GM12878 (cell line): ENCODE data around the gene MTRFR. TPM values are rescaled to one million over a fixed set of nuclear protein-coding genes. Genes with fewer than 3 reads are reported as not detected.

Experiments used
- ATAC-seq: fragments of 200-7000 bp; cut with Tn5 transposase; 3 replicates; pipeline ENCODE4 v1.9.1; 2020; ENCODE audit warnings: mild to moderate bottlenecking, moderate library complexity
- BruUV-seq: library from RNA; stranded (reverse); fragments of 400-500 nt; replicated peaks from 2 replicates; lab custom pipeline; 2021; lab: Mats Ljungman, UMichigan
- CTCF ChIA-PET: fragments of 300-600 bp; sonication (Branson Sonifier 250); formaldehyde crosslinking; extraction: SDS; loops from one replicate; lab custom pipeline; 2021; ENCODE audit warnings: inconsistent platforms; lab: Yijun Ruan, JAX
- POLR2A ChIA-PET: fragments of 350-600 bp; formaldehyde crosslinking; extraction: SDS; loops from one replicate; lab custom pipeline; 2021; ENCODE audit warnings: inconsistent platforms; lab: Charles Lee
- RAD21 ChIA-PET: fragments of 300-600 bp; sonication (Branson Sonifier 250); formaldehyde crosslinking; loops from one replicate; lab custom pipeline; 2023; ENCODE audit warnings: antibody characterized with exemption; ENCODE audit not compliant: unreplicated experiment; lab: Charles Lee
- SMC1A ChIA-PET: fragments of 300-600 bp; sonication (Branson Sonifier 250); formaldehyde crosslinking; loops from one replicate; lab custom pipeline; 2023; ENCODE audit not compliant: unreplicated experiment, uncharacterized antibody; lab: Charles Lee
- DNase-seq: peaks from one replicate; pipeline ENCODE4 v3.0.0-alpha.2; 2011; ENCODE audit warnings: low read depth, low spot score
- FAIRE-seq: peaks from 3 replicates; lab custom pipeline; 2011; peaks lifted over from hg19 to GRCh38; lab: Jason Lieb, UNC
- H2AFZ ChIP-seq: 2 replicates; pipeline ENCODE4 v1.6.0; 2011; ENCODE audit warnings: low read depth, low read length, control low read depth; ENCODE audit not compliant: control insufficient read depth
- H3K27ac ChIP-seq: 2 replicates; pipeline ENCODE4 v1.5.1; 2011; ENCODE audit warnings: control low read depth; ENCODE audit not compliant: control insufficient read depth, insufficient read depth
- H3K27me3 ChIP-seq, 2 experiments: replicated peaks in 1 of 2; 2 replicates each; pipeline versions ENCODE4 v1.6.0 to v1.6.1; 2011; ENCODE audit warnings: low read length in 1 of 2; ENCODE audit not compliant: control insufficient read depth in 2 of 2, insufficient read depth in 2 of 2
- H3K36me3 ChIP-seq, 2 experiments: 2 replicates each; pipeline ENCODE4 v1.5.1; 2011; ENCODE audit warnings: low read length in 1 of 2; ENCODE audit not compliant: control insufficient read depth in 2 of 2, insufficient read depth in 2 of 2
- H3K4me1 ChIP-seq: 2 replicates; pipeline ENCODE4 v1.6.1; 2011; ENCODE audit warnings: mild to moderate bottlenecking, low read length, moderate library complexity, mixed read lengths; ENCODE audit not compliant: control insufficient read depth, insufficient read depth
- H3K4me2 ChIP-seq: 2 replicates; pipeline ENCODE4 v1.6.0; 2011; ENCODE audit warnings: control low read depth; ENCODE audit not compliant: control insufficient read depth, insufficient read depth
- H3K4me3 ChIP-seq: fragments of 200-600 bp; sonication (generic); 2 replicates; pipeline ENCODE4 v1.5.1; 2016
- H3K79me2 ChIP-seq: 2 replicates; pipeline ENCODE4 v1.6.0; 2011; ENCODE audit warnings: low read length; ENCODE audit not compliant: control insufficient read depth, insufficient read depth
- H3K9ac ChIP-seq: 2 replicates; pipeline ENCODE4 v1.8.0; 2011; ENCODE audit warnings: low read length, control low read depth, mixed read lengths; ENCODE audit not compliant: control insufficient read depth, insufficient read depth
- H3K9me3 ChIP-seq: replicated peaks from 3 replicates; pipeline ENCODE4 v1.5.1; 2011; ENCODE audit warnings: mild to moderate bottlenecking, low read length; ENCODE audit not compliant: control insufficient read depth, insufficient read depth
- H4K20me1 ChIP-seq: 2 replicates; pipeline ENCODE4 v1.6.0; 2011; ENCODE audit not compliant: control insufficient read depth, insufficient read depth
- BMI1 ChIP-seq: fragments of 450-650 bp; IDR thresholded peaks from 2 replicates; pipeline ENCODE4 v1.6.1; 2016; ENCODE audit warnings: mild to moderate bottlenecking, moderate library complexity, borderline replicate concordance
- CREM ChIP-seq: IDR thresholded peaks from 2 replicates; pipeline ENCODE4 v1.6.1; 2014; ENCODE audit warnings: antibody characterized with exemption, low read depth
- NFYB ChIP-seq: IDR thresholded peaks from 2 replicates; pipeline ENCODE4 v1.6.1; 2011; ENCODE audit warnings: low read depth, mild to moderate bottlenecking, low read length, improper control_type of control experiment, moderate library complexity; ENCODE audit not compliant: insufficient read depth
- RELA ChIP-seq: fragments of 450-650 bp; IDR thresholded peaks from 2 replicates; pipeline ENCODE4 v1.8.0; 2014; ENCODE audit warnings: borderline replicate concordance; ENCODE audit not compliant: partially characterized antibody
- ZBTB4 ChIP-seq: fragments of 450-650 bp; formaldehyde crosslinking; IDR thresholded peaks from 2 replicates; pipeline ENCODE4 v1.4.0; 2022; ENCODE audit warnings: mild to moderate bottlenecking, moderate library complexity
- ZNF384 ChIP-seq: IDR thresholded peaks from 2 replicates; pipeline ENCODE4 v1.6.1; 2012; ENCODE audit warnings: low read depth, mild to moderate bottlenecking, low read length, improper control_type of control experiment, borderline replicate concordance
- ZSCAN29 ChIP-seq: fragments of 450-650 bp; IDR thresholded peaks from 2 replicates; pipeline ENCODE4 v1.6.1; 2017; ENCODE audit warnings: mild to moderate bottlenecking, moderate library complexity
- WGBS: methylation state at CpG from one replicate; pipeline ENCODE4 v1.1.6; 2016; ENCODE audit warnings: low lambda C conversion rate; ENCODE audit not compliant: insufficient replicate concordance, insufficient coverage; ENCODE audit errors: missing lambda C conversion rate; 5-methylcytosine and 5-hydroxymethylcytosine counted together
- in situ Hi-C: fragments of 300-500 bp; cut with MboI; formaldehyde crosslinking; loops from 9 replicates; pipeline ENCODE4 v1.14.3; 2018; ENCODE audit warnings: mixed read lengths
- intact Hi-C: fragments of 100-400 bp; cut with micrococcal nuclease; formaldehyde crosslinking; loops from one replicate; pipeline ENCODE4 v1.14.2; 2022; ENCODE audit not compliant: unreplicated experiment
- polyA plus RNA-seq, 11 experiments: library from polyadenylated mRNA; depleted of rRNA in 4 of 11; unstranded in 6 of 11; stranded (reverse) in 5 of 11; fragments of >200 nt; fragmentation: Nextera tagmentation in 4 of 11; fragmentation: Illumina TruSeq in 1 of 11; extraction: Ambion mirVana in 4 of 11; extraction: Trizol in 1 of 11; gene quantifications; 1 replicate in 1 of 11; 2 replicates in 10 of 11; pipeline versions ENCODE4 v1.2.1 to v1.2.3, GENCODE V29; 2011 to 2016; ENCODE audit warnings: inconsistent platforms in 2 of 11, missing spikeins in 2 of 11, low read depth in 1 of 11
- total RNA-seq, 4 experiments: library from RNA; depleted of rRNA in 3 of 4; stranded (reverse); fragments of >200 nt in 3 of 4; fragmentation: Illumina TruSeq in 1 of 4; extraction: Trizol in 1 of 4; gene quantifications; 2 replicates each; pipeline versions ENCODE4 v1.2.1 to v1.2.3, GENCODE V29; 2013 to 2021
- TF ChIP-seq, protein P1 (sequence below): fragments of 450-650 bp; IDR thresholded peaks from 2 replicates; pipeline ENCODE4 v1.6.1; 2017; ENCODE audit warnings: mild to moderate bottlenecking, moderate library complexity
- TF ChIP-seq, protein P2 (sequence below): fragments of 450-650 bp; formaldehyde crosslinking; IDR thresholded peaks from 2 replicates; pipeline ENCODE4 v1.4.0; 2020; ENCODE audit warnings: mild to moderate bottlenecking, moderate library complexity
- TF ChIP-seq, protein P3 (sequence below): IDR thresholded peaks from 2 replicates; pipeline ENCODE4 v1.6.1; 2012; ENCODE audit warnings: low read length, inconsistent platforms

MTRFR gene
- total and polyA plus RNA-seq, 10 of the 15 experiments (the other 5 are each of a cell fraction or from before 2014, with no cell fraction given) = 12.2 to 33.4 (median 24.8) TPM

DNA sequence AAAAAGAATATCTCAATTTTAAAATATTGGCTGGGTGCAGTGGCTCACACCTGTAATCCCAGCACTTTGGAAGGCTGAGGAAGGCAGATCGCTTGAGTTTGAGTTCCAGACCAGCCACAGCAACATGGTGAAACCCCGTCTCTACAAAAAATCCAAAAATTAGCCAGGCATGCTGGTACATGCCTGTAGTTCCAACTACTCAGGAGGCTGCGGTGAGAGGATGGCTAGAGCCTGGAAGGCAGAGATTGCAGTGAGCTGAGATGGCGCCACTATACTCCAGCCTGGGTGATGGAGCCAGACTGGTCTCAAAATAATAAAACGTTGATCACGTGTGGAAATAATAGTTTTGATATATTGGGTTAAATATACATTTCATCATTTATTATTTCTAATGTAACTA lies 5.7 kb downstream of the MTRFR start:
- H2AFZ ChIP-seq = no peak overlapping the region
- no peaks in the 10 kb centered on the region for H3K27me3 ChIP-seq
- RAD21 ChIA-PET = interaction anchor here (0.9 to 4.5 kb wide), 10 partner anchors 10 to 380 kb away, joined by 3 to 50 read pairs (median 4); partner anchors contain the start of genes ARL6IP4 and OGFOD2
- BruUV-seq = no TSS peak
- no peaks in the 10 kb centered on the region for H4K20me1 ChIP-seq
- intact Hi-C loops (loop anchor here (1.0 to 10.0 kb wide), 3 partner anchors 196 to 364 kb away; partner anchors contain the start of gene OGFOD2), in situ Hi-C loops (loop anchor here (25.0 kb wide), 1 partner anchor 377 kb away; no protein-coding TSS in a partner anchor)
- POLR2A ChIA-PET = interaction anchor here (1.3 to 1.7 kb wide), 2 partner anchors 12 to 198 kb away, joined by 3 to 6 read pairs; no protein-coding TSS in a partner anchor
- H3K27ac ChIP-seq = no peak overlapping the region
- SMC1A ChIA-PET = interaction anchor here (0.7 to 4.5 kb wide), 17 partner anchors 8 to 378 kb away, joined by 3 to 24 read pairs (median 5); no protein-coding TSS in a partner anchor
- no peak overlapping the region; the same call in 1 of the 2 replicates for H3K4me3 ChIP-seq
- no peak for FAIRE-seq
- peaks cover 56% of the 10 kb centered on the region for H3K79me2 ChIP-seq
- no peaks in the 10 kb centered on the region for H3K9me3 ChIP-seq
- no peak overlapping the region for H3K9ac ChIP-seq
- H3K36me3 ChIP-seq = peaks cover 0 to 6% of the 10 kb centered on the region in 2 experiments; a peak in 2 of 4 replicates
- 95% methylated on average over 6 of the region's 6 CpGs for WGBS
- DNase-seq = no peak
- CTCF ChIA-PET = interaction anchor here (0.9 to 5.1 kb wide), 23 partner anchors 9 to 422 kb away, joined by 3 to 72 read pairs (median 6); partner anchors contain the start of genes ARL6IP4 and OGFOD2
- no peak for ATAC-seq
- peaks cover 39% of the 10 kb centered on the region for H3K4me1 ChIP-seq
- H3K4me2 ChIP-seq = 0 out of 2 replicates have a peak overlapping the region, but pooled peaks have one; percentile 90
- TF ChIP-seq, protein P1, sequence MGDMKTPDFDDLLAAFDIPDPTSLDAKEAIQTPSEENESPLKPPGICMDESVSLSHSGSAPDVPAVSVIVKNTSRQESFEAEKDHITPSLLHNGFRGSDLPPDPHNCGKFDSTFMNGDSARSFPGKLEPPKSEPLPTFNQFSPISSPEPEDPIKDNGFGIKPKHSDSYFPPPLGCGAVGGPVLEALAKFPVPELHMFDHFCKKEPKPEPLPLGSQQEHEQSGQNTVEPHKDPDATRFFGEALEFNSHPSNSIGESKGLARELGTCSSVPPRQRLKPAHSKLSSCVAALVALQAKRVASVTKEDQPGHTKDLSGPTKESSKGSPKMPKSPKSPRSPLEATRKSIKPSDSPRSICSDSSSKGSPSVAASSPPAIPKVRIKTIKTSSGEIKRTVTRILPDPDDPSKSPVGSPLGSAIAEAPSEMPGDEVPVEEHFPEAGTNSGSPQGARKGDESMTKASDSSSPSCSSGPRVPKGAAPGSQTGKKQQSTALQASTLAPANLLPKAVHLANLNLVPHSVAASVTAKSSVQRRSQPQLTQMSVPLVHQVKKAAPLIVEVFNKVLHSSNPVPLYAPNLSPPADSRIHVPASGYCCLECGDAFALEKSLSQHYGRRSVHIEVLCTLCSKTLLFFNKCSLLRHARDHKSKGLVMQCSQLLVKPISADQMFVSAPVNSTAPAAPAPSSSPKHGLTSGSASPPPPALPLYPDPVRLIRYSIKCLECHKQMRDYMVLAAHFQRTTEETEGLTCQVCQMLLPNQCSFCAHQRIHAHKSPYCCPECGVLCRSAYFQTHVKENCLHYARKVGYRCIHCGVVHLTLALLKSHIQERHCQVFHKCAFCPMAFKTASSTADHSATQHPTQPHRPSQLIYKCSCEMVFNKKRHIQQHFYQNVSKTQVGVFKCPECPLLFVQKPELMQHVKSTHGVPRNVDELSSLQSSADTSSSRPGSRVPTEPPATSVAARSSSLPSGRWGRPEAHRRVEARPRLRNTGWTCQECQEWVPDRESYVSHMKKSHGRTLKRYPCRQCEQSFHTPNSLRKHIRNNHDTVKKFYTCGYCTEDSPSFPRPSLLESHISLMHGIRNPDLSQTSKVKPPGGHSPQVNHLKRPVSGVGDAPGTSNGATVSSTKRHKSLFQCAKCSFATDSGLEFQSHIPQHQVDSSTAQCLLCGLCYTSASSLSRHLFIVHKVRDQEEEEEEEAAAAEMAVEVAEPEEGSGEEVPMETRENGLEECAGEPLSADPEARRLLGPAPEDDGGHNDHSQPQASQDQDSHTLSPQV = no peak
- TF ChIP-seq ZSCAN29 (no peak), ZBTB4 (CRISPR knock-in tag) (no peak), BMI1 (no peak), CREM (no peak), ZNF384 (no peak), NFYB (no peak), RELA (no peak)
- TF ChIP-seq, protein P2, sequence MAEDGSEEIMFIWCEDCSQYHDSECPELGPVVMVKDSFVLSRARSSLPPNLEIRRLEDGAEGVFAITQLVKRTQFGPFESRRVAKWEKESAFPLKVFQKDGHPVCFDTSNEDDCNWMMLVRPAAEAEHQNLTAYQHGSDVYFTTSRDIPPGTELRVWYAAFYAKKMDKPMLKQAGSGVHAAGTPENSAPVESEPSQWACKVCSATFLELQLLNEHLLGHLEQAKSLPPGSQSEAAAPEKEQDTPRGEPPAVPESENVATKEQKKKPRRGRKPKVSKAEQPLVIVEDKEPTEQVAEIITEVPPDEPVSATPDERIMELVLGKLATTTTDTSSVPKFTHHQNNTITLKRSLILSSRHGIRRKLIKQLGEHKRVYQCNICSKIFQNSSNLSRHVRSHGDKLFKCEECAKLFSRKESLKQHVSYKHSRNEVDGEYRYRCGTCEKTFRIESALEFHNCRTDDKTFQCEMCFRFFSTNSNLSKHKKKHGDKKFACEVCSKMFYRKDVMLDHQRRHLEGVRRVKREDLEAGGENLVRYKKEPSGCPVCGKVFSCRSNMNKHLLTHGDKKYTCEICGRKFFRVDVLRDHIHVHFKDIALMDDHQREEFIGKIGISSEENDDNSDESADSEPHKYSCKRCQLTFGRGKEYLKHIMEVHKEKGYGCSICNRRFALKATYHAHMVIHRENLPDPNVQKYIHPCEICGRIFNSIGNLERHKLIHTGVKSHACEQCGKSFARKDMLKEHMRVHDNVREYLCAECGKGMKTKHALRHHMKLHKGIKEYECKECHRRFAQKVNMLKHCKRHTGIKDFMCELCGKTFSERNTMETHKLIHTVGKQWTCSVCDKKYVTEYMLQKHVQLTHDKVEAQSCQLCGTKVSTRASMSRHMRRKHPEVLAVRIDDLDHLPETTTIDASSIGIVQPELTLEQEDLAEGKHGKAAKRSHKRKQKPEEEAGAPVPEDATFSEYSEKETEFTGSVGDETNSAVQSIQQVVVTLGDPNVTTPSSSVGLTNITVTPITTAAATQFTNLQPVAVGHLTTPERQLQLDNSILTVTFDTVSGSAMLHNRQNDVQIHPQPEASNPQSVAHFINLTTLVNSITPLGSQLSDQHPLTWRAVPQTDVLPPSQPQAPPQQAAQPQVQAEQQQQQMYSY (CRISPR knock-in tag) = no peak
- TF ChIP-seq, protein P3, sequence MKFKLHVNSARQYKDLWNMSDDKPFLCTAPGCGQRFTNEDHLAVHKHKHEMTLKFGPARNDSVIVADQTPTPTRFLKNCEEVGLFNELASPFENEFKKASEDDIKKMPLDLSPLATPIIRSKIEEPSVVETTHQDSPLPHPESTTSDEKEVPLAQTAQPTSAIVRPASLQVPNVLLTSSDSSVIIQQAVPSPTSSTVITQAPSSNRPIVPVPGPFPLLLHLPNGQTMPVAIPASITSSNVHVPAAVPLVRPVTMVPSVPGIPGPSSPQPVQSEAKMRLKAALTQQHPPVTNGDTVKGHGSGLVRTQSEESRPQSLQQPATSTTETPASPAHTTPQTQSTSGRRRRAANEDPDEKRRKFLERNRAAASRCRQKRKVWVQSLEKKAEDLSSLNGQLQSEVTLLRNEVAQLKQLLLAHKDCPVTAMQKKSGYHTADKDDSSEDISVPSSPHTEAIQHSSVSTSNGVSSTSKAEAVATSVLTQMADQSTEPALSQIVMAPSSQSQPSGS = no peak
